B cell (primary cell): ENCODE data around the gene EARS2. TPM values are rescaled to one million over a fixed set of nuclear protein-coding genes. Genes with fewer than 3 reads are reported as not detected.

Experiments
- ATAC-seq: fragments of 200-7000 bp; cut with Tn5 transposase; one replicate; pipeline ENCODE4 v1.10.0; 2021; ENCODE audit warnings: low read depth, mild to moderate bottlenecking, moderate number of reproducible peaks, moderate library complexity
- CTCF ChIA-PET: fragments of 350-600 bp; sonication (Branson Sonifier 250); formaldehyde crosslinking; loops from one replicate; lab custom pipeline; 2021; ENCODE audit warnings: antibody characterized with exemption, inconsistent platforms; lab: Charles Lee
- POLR2A ChIA-PET: fragments of 350-600 bp; sonication (Branson Sonifier 250); formaldehyde crosslinking; loops from one replicate; lab custom pipeline; 2021; ENCODE audit warnings: antibody characterized with exemption; lab: Charles Lee
- DNase-seq: peaks from one replicate; pipeline ENCODE4 v3.0.0; 2013
- H2AFZ ChIP-seq: 2 replicates; pipeline ENCODE4 v1.6.1; 2012; ENCODE audit warnings: mild to moderate bottlenecking, low read depth, low read length; ENCODE audit not compliant: insufficient read depth, poor library complexity, severe bottlenecking
- H3K27ac ChIP-seq, 2 donors: 1 replicate in 1 of 2; 2 replicates in 1 of 2; pipeline ENCODE4 v1.5.1; 2012 to 2013; ENCODE audit warnings: low read length in 2 of 2, mild to moderate bottlenecking in 2 of 2, moderate library complexity in 1 of 2
- H3K27me3 ChIP-seq, 4 experiments: fragments of 200-600 bp in 1 of 4; sonication (generic) in 1 of 4; replicated peaks in 1 of 4; 1 replicate in 2 of 4; 2 replicates in 2 of 4; pipeline versions ENCODE4 v1.6.1 to v1.7.0; 2013 to 2016; ENCODE audit warnings: low read length in 3 of 4, mild to moderate bottlenecking in 2 of 4, mixed read lengths in 1 of 4, moderate library complexity in 1 of 4; ENCODE audit not compliant: insufficient read depth in 4 of 4, control insufficient read depth in 3 of 4; ENCODE audit errors: control extremely low read depth in 1 of 4
- H3K36me3 ChIP-seq, 2 experiments: replicated peaks in 1 of 2; 1 replicate in 1 of 2; 2 replicates in 1 of 2; pipeline versions ENCODE4 v1.6.1 to v1.7.1; 2013; ENCODE audit warnings: low read length in 1 of 2; ENCODE audit not compliant: insufficient read depth in 2 of 2, control insufficient read depth in 1 of 2; ENCODE audit errors: control extremely low read depth in 1 of 2, extremely low read depth in 1 of 2
- H3K4me1 ChIP-seq, 2 donors: fragments of 200-600 bp in 1 of 2; sonication (generic) in 1 of 2; 1 replicate in 1 of 2; 2 replicates in 1 of 2; pipeline versions ENCODE4 v1.5.1 to v1.6.1; 2013 to 2017; ENCODE audit warnings: low read length in 2 of 2; ENCODE audit not compliant: control insufficient read depth in 2 of 2, insufficient read depth in 2 of 2
- H3K4me2 ChIP-seq: replicated peaks from 2 replicates; pipeline ENCODE3; 2012; ENCODE audit warnings: mild to moderate bottlenecking, low read depth, low read length; ENCODE audit not compliant: poor library complexity, severe bottlenecking
- H3K4me3 ChIP-seq, 5 experiments: fragments of 200-600 bp in 1 of 5; sonication (generic) in 1 of 5; 1 replicate in 3 of 5; 2 replicates in 2 of 5; pipeline versions ENCODE4 v1.5.1 to v1.7.0; 2011 to 2016; ENCODE audit warnings: low read length in 4 of 5, mild to moderate bottlenecking in 4 of 5, low read depth in 2 of 5, control low read depth in 1 of 5, moderate library complexity in 1 of 5; ENCODE audit not compliant: insufficient read depth in 1 of 5; ENCODE audit errors: control extremely low read depth in 1 of 5, extremely low read depth in 1 of 5
- H3K79me2 ChIP-seq: fragments of 200-600 bp; sonication (generic); one replicate; pipeline ENCODE4 v1.6.0; 2016; ENCODE audit warnings: low read length; ENCODE audit not compliant: control insufficient read depth, insufficient read depth
- H3K9ac ChIP-seq: fragments of 200-600 bp; sonication (generic); 2 replicates; pipeline ENCODE4 v1.6.1; 2017; ENCODE audit warnings: mild to moderate bottlenecking, low read length, moderate library complexity
- H3K9me3 ChIP-seq, 3 donors: one replicate each; pipeline versions ENCODE4 v1.6.1 to v1.7.1; 2013; ENCODE audit warnings: low read length in 2 of 3; ENCODE audit not compliant: control insufficient read depth in 2 of 3, insufficient read depth in 1 of 3; ENCODE audit errors: control extremely low read depth in 1 of 3
- H4K20me1 ChIP-seq: 2 replicates; pipeline ENCODE4 v1.6.0; 2012; ENCODE audit warnings: mild to moderate bottlenecking, low read length; ENCODE audit not compliant: insufficient read depth, control insufficient read depth, poor library complexity, severe bottlenecking
- H3K27ac Mint-ChIP-seq: one replicate; pipeline ENCODE4 v1.8.0; 2021; ENCODE audit warnings: mixed read lengths
- H3K27me3 Mint-ChIP-seq: one replicate; pipeline ENCODE4 v1.8.0; 2021; ENCODE audit warnings: mixed read lengths
- H3K4me1 Mint-ChIP-seq: one replicate; pipeline ENCODE4 v1.8.0; 2021; ENCODE audit warnings: mixed read lengths
- H3K4me3 Mint-ChIP-seq: one replicate; pipeline ENCODE4 v1.8.0; 2021; ENCODE audit warnings: mixed read lengths
- H3K9me3 Mint-ChIP-seq: one replicate; pipeline ENCODE4 v1.8.0; 2022; ENCODE audit warnings: mixed read lengths; ENCODE audit not compliant: insufficient read depth
- EZH2 ChIP-seq: IDR thresholded peaks from 2 replicates; pipeline ENCODE4 v1.6.1; 2012; ENCODE audit warnings: borderline replicate concordance, low read depth, mild to moderate bottlenecking, moderate library complexity, low read length; ENCODE audit not compliant: insufficient read depth, poor library complexity, severe bottlenecking
- WGBS: methylation state at CpG from one replicate; pipeline ENCODE4 v1.1.5; 2013; ENCODE audit warnings: missing lambda C conversion rate; ENCODE audit not compliant: insufficient coverage; 5-methylcytosine and 5-hydroxymethylcytosine counted together
- intact Hi-C: fragments of 100-400 bp; cut with micrococcal nuclease; formaldehyde crosslinking; loops from one replicate; pipeline ENCODE4 v1.10.0; 2022
- polyA plus RNA-seq: library from polyadenylated mRNA; depleted of rRNA; stranded (reverse); fragments of >200 nt; gene quantifications from 2 replicates; pipeline ENCODE4 v1.2.3, GENCODE V29; 2012
- total RNA-seq, 2 donors: library from RNA; stranded (reverse); fragments of 120-200 nt in 1 of 2; gene quantifications; 1 replicate in 1 of 2; 2 replicates in 1 of 2; pipeline versions ENCODE4 v1.2.3 to v1.2.4, GENCODE V29; 2013 to 2022
- TF ChIP-seq, protein P1 (sequence below): fragments of 200-600 bp; IDR thresholded peaks from one replicate; pipeline ENCODE4 v1.8.0; 2022; ENCODE audit warnings: antibody characterized with exemption, mild to moderate bottlenecking

Gene EARS2
- total and polyA plus RNA-seq, 2 donors (not counting 1 experiment from before 2014, with no cell fraction given), result 14.6 to 15.1 TPM

DNA sequence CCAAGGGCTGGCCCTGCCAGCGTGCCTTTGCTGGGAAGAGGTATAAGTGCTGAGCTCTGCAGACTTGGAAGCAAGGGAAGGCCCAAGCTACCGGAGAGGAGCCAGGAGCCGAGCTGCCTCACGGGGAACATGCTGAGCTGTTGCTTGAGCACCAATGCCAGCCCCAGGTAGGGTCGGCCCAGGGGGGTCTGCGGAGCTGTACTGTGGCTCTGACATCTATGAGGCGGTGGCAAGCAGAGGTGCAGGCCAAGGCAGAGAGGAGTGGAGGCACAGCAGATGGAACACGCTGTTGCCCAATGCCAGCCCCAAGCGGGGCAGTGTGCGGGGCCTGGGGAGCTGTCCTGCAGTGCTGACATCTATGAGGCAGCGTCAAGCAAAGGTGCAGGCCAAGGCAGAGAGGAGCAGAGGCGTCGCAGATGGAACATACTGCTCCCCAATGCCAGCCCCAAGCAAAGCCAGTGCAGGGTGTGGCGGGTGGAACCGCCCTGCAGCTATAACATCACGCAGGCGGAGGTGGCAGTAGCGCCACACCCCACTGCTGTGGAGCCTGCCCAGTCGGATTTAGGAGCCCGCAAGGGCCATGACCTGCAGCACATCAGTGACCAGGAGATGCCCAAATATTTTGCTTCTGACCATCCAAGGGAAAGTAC is 56.8 kb downstream of the EARS2 start:
- no peak for ATAC-seq
- ChIA-PET CTCF (interaction anchor here (0.6 to 2.9 kb wide), 7 partner anchors 9 to 97 kb away, joined by 3 to 10 read pairs (median 3); no protein-coding TSS in a partner anchor), POLR2A (interaction anchor here (1.1 kb wide), 1 partner anchor 9 kb away, joined by 5 read pairs; no protein-coding TSS in a partner anchor)
- Mint-ChIP-seq H3K27ac (peak overlapping the region; percentile 72), H3K27me3 (no peaks in the 10 kb centered on the region), H3K4me3 (peak overlapping the region; percentile 67), H3K4me1 (peaks cover 90% of the 10 kb centered on the region), H3K9me3 (no peaks in the 10 kb centered on the region)
- H3K27me3 ChIP-seq, result no peaks in the 10 kb centered on the region
- H2AFZ ChIP-seq, result no peak overlapping the region
- no peak for TF ChIP-seq EZH2
- TF ChIP-seq, protein P1, sequence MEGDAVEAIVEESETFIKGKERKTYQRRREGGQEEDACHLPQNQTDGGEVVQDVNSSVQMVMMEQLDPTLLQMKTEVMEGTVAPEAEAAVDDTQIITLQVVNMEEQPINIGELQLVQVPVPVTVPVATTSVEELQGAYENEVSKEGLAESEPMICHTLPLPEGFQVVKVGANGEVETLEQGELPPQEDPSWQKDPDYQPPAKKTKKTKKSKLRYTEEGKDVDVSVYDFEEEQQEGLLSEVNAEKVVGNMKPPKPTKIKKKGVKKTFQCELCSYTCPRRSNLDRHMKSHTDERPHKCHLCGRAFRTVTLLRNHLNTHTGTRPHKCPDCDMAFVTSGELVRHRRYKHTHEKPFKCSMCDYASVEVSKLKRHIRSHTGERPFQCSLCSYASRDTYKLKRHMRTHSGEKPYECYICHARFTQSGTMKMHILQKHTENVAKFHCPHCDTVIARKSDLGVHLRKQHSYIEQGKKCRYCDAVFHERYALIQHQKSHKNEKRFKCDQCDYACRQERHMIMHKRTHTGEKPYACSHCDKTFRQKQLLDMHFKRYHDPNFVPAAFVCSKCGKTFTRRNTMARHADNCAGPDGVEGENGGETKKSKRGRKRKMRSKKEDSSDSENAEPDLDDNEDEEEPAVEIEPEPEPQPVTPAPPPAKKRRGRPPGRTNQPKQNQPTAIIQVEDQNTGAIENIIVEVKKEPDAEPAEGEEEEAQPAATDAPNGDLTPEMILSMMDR, result no peak
- no peak overlapping the region for H3K9ac ChIP-seq
- H3K4me1 ChIP-seq, result peaks cover 91 to 95% of the 10 kb centered on the region in 2 donors
- peaks cover 99% of the 10 kb centered on the region for H3K79me2 ChIP-seq
- peaks cover 0 to 57% of the 10 kb centered on the region in 2 experiments for H3K36me3 ChIP-seq
- peak overlapping the region in 1 of 2 donors; percentile 54 for H3K27ac ChIP-seq
- DNase-seq, result no peak
- no peak overlapping the region for H3K4me3 ChIP-seq
- peaks cover 99% of the 10 kb centered on the region for H4K20me1 ChIP-seq
- intact Hi-C loops, result no loop called here
- no peaks in the 10 kb centered on the region for H3K9me3 ChIP-seq
- peak overlapping the region; percentile 63 for H3K4me2 ChIP-seq
- WGBS, result 94% methylated on average over 15 of the region's 20 CpGs

- TF ChIP-seq, protein P1, result no peak
- no peak for TF ChIP-seq EZH2
- H3K4me1 ChIP-seq, result peaks cover 85 to 90% of the 10 kb centered on the region in 2 donors
- peak overlapping the region in 1 of 2 donors; percentile 54 for H3K27ac ChIP-seq
- H3K79me2 ChIP-seq, result peaks cover 99% of the 10 kb centered on the region
- intact Hi-C loops, result no loop called here
- POLR2A ChIA-PET, result interaction anchor here (1.1 kb wide), 1 partner anchor 9 kb away, joined by 5 read pairs; no protein-coding TSS in a partner anchor
- Mint-ChIP-seq H3K9me3 (no peaks in the 10 kb centered on the region), H3K27me3 (no peaks in the 10 kb centered on the region), H3K4me1 (peaks cover 85% of the 10 kb centered on the region), H3K4me3 (peak overlapping the region; percentile 67), H3K27ac (peak overlapping the region; percentile 72)
- H2AFZ ChIP-seq, result no peak overlapping the region
- WGBS, result 50% methylated on average over 6 of the region's 7 CpGs
- H3K36me3 ChIP-seq, result peaks cover 0 to 62% of the 10 kb centered on the region in 2 experiments
- DNase-seq (peak; percentile 39), ATAC-seq (no peak)
- no peak overlapping the region for H3K9ac ChIP-seq
- H3K9me3 ChIP-seq, result no peaks in the 10 kb centered on the region
- peak overlapping the region; percentile 63 for H3K4me2 ChIP-seq
- CTCF ChIA-PET, result interaction anchor here (1.0 to 2.9 kb wide), 5 partner anchors 10 to 97 kb away, joined by 3 to 10 read pairs (median 4); no protein-coding TSS in a partner anchor
- no peak overlapping the region for H3K4me3 ChIP-seq
- no peaks in the 10 kb centered on the region for H3K27me3 ChIP-seq
- H4K20me1 ChIP-seq, result peaks cover 99% of the 10 kb centered on the region
Observed at GRCh38 chr16:23499801-23500200, 57.3 kb downstream of the EARS2 start.
